ENCODE data around the gene RFXAP.

RFXAP gene

DNA sequence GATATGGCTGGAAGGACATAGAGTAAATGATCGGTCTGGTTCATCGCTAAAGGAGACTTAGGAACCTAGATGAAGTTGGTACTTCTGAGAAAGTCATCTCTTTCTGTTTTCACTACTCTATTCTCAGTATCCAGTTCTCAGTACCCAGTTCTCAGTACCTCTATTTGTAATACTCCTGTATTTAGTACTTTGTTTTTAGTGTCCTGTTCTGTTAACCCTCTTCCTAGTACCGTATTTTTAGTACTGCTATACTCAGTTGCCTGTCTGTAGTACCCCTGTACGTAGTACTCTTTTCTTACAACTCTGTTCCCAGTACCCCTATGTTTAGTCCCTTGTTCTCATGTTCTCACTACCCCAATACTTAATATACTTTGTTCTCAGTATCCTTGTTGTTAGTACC, 1.2 kb downstream of the RFXAP start:
- ChIA-PET CTCF (no interaction called here), POLR2A (no interaction called here)
- DNase-seq (ENCODE audit: low read depth, low spot score): no peak
- H3K4me3 ChIP-seq (ENCODE audit: low read depth, low read length): peak overlapping the region; percentile 80
- TF ChIP-seq, protein P1, sequence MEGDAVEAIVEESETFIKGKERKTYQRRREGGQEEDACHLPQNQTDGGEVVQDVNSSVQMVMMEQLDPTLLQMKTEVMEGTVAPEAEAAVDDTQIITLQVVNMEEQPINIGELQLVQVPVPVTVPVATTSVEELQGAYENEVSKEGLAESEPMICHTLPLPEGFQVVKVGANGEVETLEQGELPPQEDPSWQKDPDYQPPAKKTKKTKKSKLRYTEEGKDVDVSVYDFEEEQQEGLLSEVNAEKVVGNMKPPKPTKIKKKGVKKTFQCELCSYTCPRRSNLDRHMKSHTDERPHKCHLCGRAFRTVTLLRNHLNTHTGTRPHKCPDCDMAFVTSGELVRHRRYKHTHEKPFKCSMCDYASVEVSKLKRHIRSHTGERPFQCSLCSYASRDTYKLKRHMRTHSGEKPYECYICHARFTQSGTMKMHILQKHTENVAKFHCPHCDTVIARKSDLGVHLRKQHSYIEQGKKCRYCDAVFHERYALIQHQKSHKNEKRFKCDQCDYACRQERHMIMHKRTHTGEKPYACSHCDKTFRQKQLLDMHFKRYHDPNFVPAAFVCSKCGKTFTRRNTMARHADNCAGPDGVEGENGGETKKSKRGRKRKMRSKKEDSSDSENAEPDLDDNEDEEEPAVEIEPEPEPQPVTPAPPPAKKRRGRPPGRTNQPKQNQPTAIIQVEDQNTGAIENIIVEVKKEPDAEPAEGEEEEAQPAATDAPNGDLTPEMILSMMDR (IDR thresholded peaks at IDR 0.05; ENCODE audit: insufficient read depth, low read length, missing control alignments): no peak

DNA sequence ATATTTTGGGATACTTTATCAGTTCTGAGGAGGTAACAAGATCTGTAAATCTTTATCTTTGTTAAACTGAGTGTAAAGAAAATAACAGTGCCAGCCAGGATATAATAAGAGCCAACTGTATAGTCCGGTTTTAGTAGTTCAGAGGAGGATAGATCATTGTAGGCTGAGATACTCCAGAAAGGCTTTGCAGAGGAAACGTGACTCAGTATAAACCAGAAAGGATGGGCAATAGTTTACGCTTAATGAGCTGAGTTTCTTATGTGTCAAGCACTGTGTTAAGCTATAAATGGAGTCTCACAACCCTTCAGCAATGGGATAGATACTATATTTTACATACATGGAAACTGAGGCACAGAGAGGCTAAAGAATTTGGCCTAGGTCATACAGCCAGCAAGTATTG, 3.8 kb downstream of the RFXAP start:
- ChIA-PET CTCF (interaction anchor here (0.9 kb wide), 1 partner anchor 403 kb away, joined by 4 read pairs; no protein-coding TSS in a partner anchor), POLR2A (no interaction called here)
- no peak for DNase-seq (ENCODE audit: low read depth, low spot score)
- no peak overlapping the region for H3K4me3 ChIP-seq (ENCODE audit: low read depth, low read length)
- TF ChIP-seq, protein P1 (IDR thresholded peaks at IDR 0.05; ENCODE audit: insufficient read depth, low read length, missing control alignments): no peak

DNA sequence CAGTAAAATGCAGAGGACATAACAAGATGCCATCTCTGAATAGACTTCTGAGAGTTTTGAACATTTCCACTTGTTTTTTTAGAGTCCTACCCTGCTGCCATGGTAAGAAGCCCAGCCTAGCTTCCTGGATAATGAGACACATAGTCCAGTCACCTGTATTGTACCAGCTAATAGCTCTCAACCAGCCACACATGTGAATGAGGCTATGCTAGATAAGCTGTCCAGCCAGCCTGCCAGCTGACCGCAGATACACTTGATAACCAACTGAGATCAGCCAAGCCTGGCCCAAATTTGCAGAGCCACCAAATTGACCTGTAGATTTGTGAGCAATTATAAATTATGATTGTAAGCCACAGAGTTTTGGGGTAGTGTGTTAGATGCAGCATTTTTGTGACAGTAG, 10.7 kb downstream of the RFXAP start:
- ChIA-PET CTCF (interaction anchor here (0.8 to 2.7 kb wide), 5 partner anchors 12 to 851 kb away, joined by 3 to 13 read pairs (median 4); no protein-coding TSS in a partner anchor), POLR2A (interaction anchor here (1.1 kb wide), 1 partner anchor 483 kb away, joined by 3 read pairs; no protein-coding TSS in a partner anchor)
- TF ChIP-seq, protein P1 (IDR thresholded peaks at IDR 0.05; ENCODE audit: insufficient read depth, low read length, missing control alignments): no peak
- DNase-seq (ENCODE audit: low read depth, low spot score): no peak
- H3K4me3 ChIP-seq (ENCODE audit: low read depth, low read length): no peak overlapping the region

DNA sequence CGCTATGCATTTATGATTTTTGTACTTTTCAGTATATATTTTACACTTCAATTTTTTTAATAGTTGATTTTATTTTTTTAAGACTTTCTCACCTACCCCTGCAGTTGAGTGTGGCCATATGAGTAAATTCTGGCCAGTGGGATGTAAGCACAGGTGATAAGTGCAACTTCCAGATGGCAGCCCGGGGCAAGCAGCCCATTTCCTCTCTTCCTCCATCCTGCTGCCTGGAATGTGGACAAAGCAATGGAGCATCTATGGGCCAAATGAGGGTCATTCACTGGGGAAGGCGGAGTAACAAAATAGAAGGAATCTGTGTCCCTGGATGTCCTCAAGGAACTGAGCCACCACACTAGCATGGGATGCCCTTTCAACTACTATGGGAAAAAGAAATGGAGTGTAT, 12.3 kb downstream of the RFXAP start:
- TF ChIP-seq, protein P1 (IDR thresholded peaks at IDR 0.05; ENCODE audit: insufficient read depth, low read length, missing control alignments): no peak
- no peak overlapping the region for H3K4me3 ChIP-seq (ENCODE audit: low read depth, low read length)
- DNase-seq (ENCODE audit: low read depth, low spot score): no peak
- CTCF ChIA-PET: interaction anchor here (0.9 to 2.7 kb wide), 2 partner anchors 11 to 27 kb away, joined by 3 to 13 read pairs; no protein-coding TSS in a partner anchor
- POLR2A ChIA-PET: no interaction called here

DNA sequence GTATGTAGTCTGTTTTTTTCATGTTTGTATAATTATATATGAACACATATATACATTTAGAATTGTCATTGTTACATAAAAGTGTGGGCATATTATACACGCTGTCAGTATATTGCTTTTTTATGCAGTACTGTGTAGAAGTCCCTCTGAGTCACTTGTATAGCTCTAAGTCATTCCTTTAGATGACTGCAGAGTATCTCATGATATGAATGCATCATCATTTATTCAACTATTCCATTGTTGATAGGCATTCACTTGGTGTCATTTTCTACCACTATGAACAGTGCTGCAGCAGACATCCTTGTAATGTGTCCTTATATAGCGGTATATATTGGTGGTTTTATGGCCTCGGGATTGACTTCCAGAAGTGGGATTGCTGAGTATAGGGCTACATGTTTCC, 15.3 kb downstream of the RFXAP start:
- H3K4me3 ChIP-seq (ENCODE audit: low read depth, low read length): no peak overlapping the region
- CTCF ChIA-PET: no interaction called here
- no peak for DNase-seq (ENCODE audit: low read depth, low spot score)
- TF ChIP-seq, protein P1 (IDR thresholded peaks at IDR 0.05; ENCODE audit: insufficient read depth, low read length, missing control alignments): no peak
- POLR2A ChIA-PET: interaction anchor here (0.6 kb wide), 1 partner anchor 1279 kb away, joined by 3 read pairs; no protein-coding TSS in a partner anchor

DNA sequence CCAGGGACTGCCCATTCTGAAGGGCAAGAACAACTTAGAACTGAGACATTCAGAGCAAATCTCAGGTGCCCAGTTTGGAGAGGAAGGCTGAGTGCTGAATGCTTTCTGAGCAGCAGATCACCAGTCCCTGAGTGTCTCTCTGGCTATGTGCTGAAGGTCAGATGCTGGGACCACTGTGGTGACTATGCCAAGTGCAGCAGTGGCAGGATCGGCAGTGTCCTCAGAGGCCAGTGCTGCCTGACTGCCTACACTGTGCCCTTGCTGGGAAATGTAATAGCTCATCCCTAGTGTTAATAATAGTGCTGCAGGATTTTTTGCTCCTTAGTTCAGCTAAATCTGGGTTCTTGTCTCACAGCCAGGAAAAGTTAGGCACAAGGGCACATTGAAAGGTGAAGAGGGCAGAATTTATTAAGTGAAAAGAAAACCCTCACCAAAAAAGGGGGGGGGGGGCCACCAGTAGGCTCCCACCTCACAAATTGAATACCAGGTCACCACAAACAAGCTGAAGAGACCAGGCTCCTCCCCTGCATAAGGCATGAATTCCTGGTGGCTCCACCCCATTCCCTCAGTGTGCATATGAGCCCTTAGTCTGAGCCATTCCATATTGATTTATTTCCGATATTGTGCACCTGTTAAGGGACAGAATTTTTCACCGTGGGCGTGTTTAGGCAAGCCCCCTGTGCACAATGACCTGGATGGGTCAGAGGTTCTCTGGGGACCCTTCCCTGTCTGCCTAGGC, 18.5 kb downstream of the RFXAP start:
- no peak overlapping the region for H3K4me3 ChIP-seq (ENCODE audit: low read depth, low read length)
- TF ChIP-seq, protein P1 (IDR thresholded peaks at IDR 0.05; ENCODE audit: insufficient read depth, low read length, missing control alignments): no peak
- no peak for DNase-seq (ENCODE audit: low read depth, low spot score)
- ChIA-PET CTCF (interaction anchor here (0.6 to 1.7 kb wide), 5 partner anchors 12 to 416 kb away, joined by 3 to 4 read pairs (median 3); no protein-coding TSS in a partner anchor), POLR2A (no interaction called here)
